H9 (cell line): ENCODE results near the gene MED17. TPM values are rescaled to one million over a fixed set of nuclear protein-coding genes. Genes with fewer than 3 reads are reported as not detected.

Experiments
- DNase-seq: peaks from one replicate; pipeline ENCODE4 v3.0.0-alpha.2; 2017
- H2AFZ ChIP-seq: one replicate; pipeline ENCODE4 v1.6.1; 2013; ENCODE audit warnings: mild to moderate bottlenecking, low read length, control low read depth, moderate library complexity
- H2AK5ac ChIP-seq: 2 replicates; pipeline ENCODE4 v1.6.1; 2013; ENCODE audit warnings: low read length, control low read depth, mixed read lengths; ENCODE audit not compliant: insufficient read length
- H2BK120ac ChIP-seq: one replicate; pipeline ENCODE4 v1.6.1; 2013; ENCODE audit warnings: low read depth, mild to moderate bottlenecking, low read length, control low read depth, inconsistent platforms; ENCODE audit not compliant: poor library complexity, severe bottlenecking
- H2BK12ac ChIP-seq: 2 replicates; pipeline ENCODE4 v1.6.1; 2013; ENCODE audit warnings: low read length, control low read depth, mixed read lengths, low read depth; ENCODE audit not compliant: insufficient read length
- H2BK15ac ChIP-seq: 2 replicates; pipeline ENCODE4 v1.6.1; 2013; ENCODE audit warnings: low read depth, low read length, control low read depth
- H2BK20ac ChIP-seq: one replicate; pipeline ENCODE4 v1.6.1; 2013; ENCODE audit warnings: low read depth, mild to moderate bottlenecking, low read length, control low read depth, inconsistent platforms; ENCODE audit not compliant: poor library complexity, severe bottlenecking
- H2BK5ac ChIP-seq: 2 replicates; pipeline ENCODE4 v1.6.1; 2013; ENCODE audit warnings: low read length, control low read depth, mixed read lengths; ENCODE audit not compliant: insufficient read length
- H3K14ac ChIP-seq: 2 replicates; pipeline ENCODE4 v1.6.1; 2013; ENCODE audit warnings: low read length, control low read depth; ENCODE audit not compliant: insufficient read depth
- H3K18ac ChIP-seq: 2 replicates; pipeline ENCODE4 v1.6.1; 2013; ENCODE audit warnings: low read depth, mild to moderate bottlenecking, mixed read lengths, low read length, control low read depth; ENCODE audit not compliant: insufficient read length
- H3K23ac ChIP-seq: 2 replicates; pipeline ENCODE4 v1.6.1; 2013; ENCODE audit warnings: low read length, control low read depth, mixed read lengths, low read depth; ENCODE audit not compliant: insufficient read length
- H3K23me2 ChIP-seq: 2 replicates; pipeline ENCODE4 v1.6.1; 2013; ENCODE audit warnings: low read depth, mild to moderate bottlenecking, mixed read lengths, low read length, control low read depth; ENCODE audit not compliant: insufficient read length, poor library complexity, severe bottlenecking
- H3K27ac ChIP-seq: 2 replicates; pipeline ENCODE4 v1.5.1; 2013; ENCODE audit warnings: low read length, control low read depth, mixed read lengths, low read depth; ENCODE audit not compliant: insufficient read length
- H3K27me3 ChIP-seq: 2 replicates; pipeline ENCODE4 v1.6.1; 2013; ENCODE audit warnings: low read length, control low read depth, inconsistent platforms; ENCODE audit not compliant: insufficient read depth
- H3K4ac ChIP-seq: 2 replicates; pipeline ENCODE4 v1.6.1; 2013; ENCODE audit warnings: low read depth, mild to moderate bottlenecking, control low read depth, inconsistent platforms, low read length, moderate library complexity
- H3K4me1 ChIP-seq: 2 replicates; pipeline ENCODE4 v1.6.1; 2013; ENCODE audit warnings: low read length, control low read depth, inconsistent platforms; ENCODE audit not compliant: insufficient read depth
- H3K4me2 ChIP-seq: 2 replicates; pipeline ENCODE4 v1.6.1; 2013; ENCODE audit warnings: low read length, control low read depth, mixed read lengths; ENCODE audit not compliant: insufficient read length, insufficient read depth
- H3K56ac ChIP-seq: 2 replicates; pipeline ENCODE4 v1.6.1; 2013; ENCODE audit warnings: low read depth, mild to moderate bottlenecking, mixed read lengths, low read length, control low read depth; ENCODE audit not compliant: insufficient read length
- H3K79me1 ChIP-seq: 2 replicates; pipeline ENCODE4 v1.6.1; 2013; ENCODE audit warnings: low read depth, mild to moderate bottlenecking, moderate library complexity, low read length, control low read depth, inconsistent platforms; ENCODE audit not compliant: insufficient read depth, poor library complexity, severe bottlenecking
- H3K79me2 ChIP-seq: 2 replicates; pipeline ENCODE4 v1.6.1; 2013; ENCODE audit warnings: low read length, control low read depth, inconsistent platforms; ENCODE audit not compliant: insufficient read depth
- H3K9ac ChIP-seq: 2 replicates; pipeline ENCODE4 v1.6.1; 2013; ENCODE audit warnings: low read length, control low read depth, mixed read lengths; ENCODE audit not compliant: insufficient read length; ENCODE audit errors: extremely low read depth
- H3K9me3 ChIP-seq: one replicate; pipeline ENCODE4 v1.6.1; 2013; ENCODE audit warnings: low read depth, low read length, inconsistent platforms; ENCODE audit not compliant: control insufficient read depth
- H3T11ph ChIP-seq: one replicate; pipeline ENCODE4 v1.6.1; 2013; ENCODE audit warnings: mild to moderate bottlenecking, low read length, control low read depth, inconsistent platforms
- H4K20me1 ChIP-seq: one replicate; pipeline ENCODE4 v1.6.1; 2013; ENCODE audit not compliant: control insufficient read depth, insufficient read length, insufficient read depth
- H4K5ac ChIP-seq: 2 replicates; pipeline ENCODE4 v1.6.1; 2013; ENCODE audit warnings: low read depth, mild to moderate bottlenecking, mixed read lengths, low read length, control low read depth; ENCODE audit not compliant: insufficient read length
- H4K8ac ChIP-seq: replicated peaks from 2 replicates; pipeline ENCODE4 v1.6.1; 2013; ENCODE audit warnings: low read length, control low read depth, mixed read lengths, low read depth; ENCODE audit not compliant: insufficient read length
- H4K91ac ChIP-seq: 2 replicates; pipeline ENCODE4 v1.6.1; 2013; ENCODE audit warnings: low read depth, mild to moderate bottlenecking, moderate library complexity, mixed read lengths, low read length, control low read depth; ENCODE audit not compliant: insufficient read length
- H3K27ac Mint-ChIP-seq, 3 experiments: 2 replicates in 2 of 3; 3 replicates in 1 of 3; pipeline ENCODE4 v1.8.0; 2020 to 2021; ENCODE audit warnings: mixed read lengths in 3 of 3, mild to moderate bottlenecking in 1 of 3, moderate library complexity in 1 of 3
- H3K27me3 Mint-ChIP-seq: 2 replicates; pipeline ENCODE4 v1.8.0; 2021; ENCODE audit warnings: low read depth, mild to moderate bottlenecking, moderate library complexity, mixed read lengths
- H3K36me3 Mint-ChIP-seq, 3 experiments: 2 replicates in 2 of 3; 3 replicates in 1 of 3; pipeline ENCODE4 v1.8.0; 2020 to 2021; ENCODE audit warnings: low read depth in 3 of 3, mixed read lengths in 3 of 3; ENCODE audit not compliant: insufficient read depth in 1 of 3
- H3K4me1 Mint-ChIP-seq, 2 experiments: 2 replicates each; pipeline ENCODE4 v1.8.0; 2020; ENCODE audit warnings: mixed read lengths in 2 of 2
- H3K4me3 Mint-ChIP-seq, 2 experiments: 2 replicates in 1 of 2; 3 replicates in 1 of 2; pipeline ENCODE4 v1.8.0; 2020 to 2021; ENCODE audit warnings: mild to moderate bottlenecking in 2 of 2, mixed read lengths in 2 of 2, moderate library complexity in 1 of 2
- H3K9me3 Mint-ChIP-seq, 2 experiments: 2 replicates in 1 of 2; 3 replicates in 1 of 2; pipeline ENCODE4 v1.8.0; 2020; ENCODE audit warnings: mild to moderate bottlenecking in 2 of 2, mixed read lengths in 2 of 2, moderate library complexity in 1 of 2
- CTCF ChIP-seq: fragments of 200-600 bp; sonication (generic); conservative IDR thresholded peaks from 3 replicates; pipeline ENCODE4 v1.8.0; 2021; ENCODE audit warnings: antibody characterized with exemption, mild to moderate bottlenecking
- WGBS: extraction: QIAGEN DNeasy Blood & Tissue Kit; methylation state at CpG from one replicate; pipeline ENCODE4 v1.1.7; 2013; ENCODE audit warnings: missing lambda C conversion rate, low lambda C conversion rate, mixed read lengths; ENCODE audit not compliant: insufficient read length; ENCODE audit errors: extremely low coverage; 5-methylcytosine and 5-hydroxymethylcytosine counted together
- total RNA-seq: library from RNA; stranded (reverse); gene quantifications from 2 replicates; pipeline ENCODE4 v1.2.1, GENCODE V29; 2021

The MED17 gene
- total RNA-seq, 1 experiment from 2014 or later = 43.3 TPM

DNA sequence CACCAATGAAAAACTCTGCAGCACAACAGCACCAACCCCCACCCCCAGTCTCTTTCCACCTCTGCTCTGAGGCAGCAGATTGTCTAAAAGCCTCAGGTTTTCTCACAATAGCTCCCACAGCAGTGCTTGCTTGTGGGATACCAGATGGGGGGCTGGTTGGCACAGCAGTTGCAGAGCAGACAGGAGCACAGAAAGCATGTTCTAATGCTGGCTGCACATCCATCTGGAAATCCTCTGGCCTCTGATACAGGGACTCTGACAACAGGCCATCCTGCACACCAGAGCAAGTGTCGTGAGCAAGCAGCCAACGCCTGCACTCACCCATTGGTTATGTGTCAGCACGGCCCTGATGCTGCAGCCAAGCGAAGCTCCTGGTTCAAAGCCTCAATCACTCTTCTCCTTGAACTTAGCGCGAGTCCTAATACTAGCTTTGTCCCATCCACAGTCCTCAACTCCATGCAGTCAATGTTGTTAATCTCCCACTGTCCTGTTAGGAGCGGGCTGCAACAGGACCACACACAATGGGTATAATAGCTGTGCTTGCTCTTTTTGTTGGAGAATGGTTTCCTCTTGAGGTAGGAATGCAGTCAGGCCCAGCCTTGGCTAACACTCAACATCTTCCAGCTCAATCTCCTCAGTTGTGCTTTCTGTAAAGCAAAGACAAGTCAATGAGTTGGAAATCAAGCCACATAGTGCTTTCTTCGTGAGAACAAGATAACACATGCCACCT, 36.0 kb downstream of the MED17 start:
- Histone ChIP-seq H2AFZ (no peak overlapping the region), H3K4ac (no peak overlapping the region), H3K4me2 (no peak overlapping the region), H3K56ac (no peak overlapping the region), H3K79me2 (no peaks in the 10 kb centered on the region), H4K8ac (no peak overlapping the region), H3K18ac (peak overlapping the region; percentile 19), H3K79me1 (no peaks in the 10 kb centered on the region), H4K5ac (no peak overlapping the region), H4K91ac (no peak overlapping the region), H3K14ac (peak overlapping the region; percentile 5; the same call in 1 of the 2 replicates), H3K4me1 (no peaks in the 10 kb centered on the region; the same call in 1 of the 2 replicates), H3K27ac (no peak overlapping the region), H2BK120ac (no peak overlapping the region), H2BK5ac (no peak overlapping the region), H4K20me1 (no peaks in the 10 kb centered on the region), H3K23ac (no peak overlapping the region), H3K27me3 (no peaks in the 10 kb centered on the region), H3K9ac (no peak overlapping the region), H2BK15ac (no peak overlapping the region), H2BK12ac (no peak overlapping the region), H2BK20ac (no peak overlapping the region), H3T11ph (no peak overlapping the region), H3K9me3 (no peaks in the 10 kb centered on the region), H2AK5ac (no peak overlapping the region), H3K23me2 (no peaks in the 10 kb centered on the region)
- peaks cover 3 to 7% (median 4%) of the 10 kb centered on the region in 3 experiments; a peak in 4 of 7 replicates for H3K36me3 Mint-ChIP-seq
- H3K27ac Mint-ChIP-seq = peak overlapping the region in 2 of 3 experiments; percentile 50 to 89; a peak in 5 of 7 replicates
- H3K9me3 Mint-ChIP-seq = no peaks in the 10 kb centered on the region
- H3K4me1 Mint-ChIP-seq = peaks cover 31 to 37% of the 10 kb centered on the region in 2 experiments
- H3K4me3 Mint-ChIP-seq = no peak overlapping the region
- no peaks in the 10 kb centered on the region; the same call in 1 of the 2 replicates for H3K27me3 Mint-ChIP-seq
- DNase-seq = no peak
- TF ChIP-seq CTCF = 0 out of 3 replicates have a peak, but pooled peaks have one; percentile 12
- no CpG with 5 or more reads among the region's 8 CpGs for WGBS
